GM12878 (cell line): ENCODE data around the gene SEPTIN10. TPM values are rescaled to one million over a fixed set of nuclear protein-coding genes. Genes with fewer than 3 reads are reported as not detected.

Experiments
- ATF7 ChIP-seq: fragments of 450-650 bp; IDR thresholded peaks from 2 replicates; pipeline ENCODE4 v1.6.1; 2016; ENCODE audit warnings: low read depth, mild to moderate bottlenecking
- BCLAF1 ChIP-seq: fragments of 450-650 bp; IDR thresholded peaks from 2 replicates; pipeline ENCODE4 v1.6.1; 2017; ENCODE audit warnings: antibody characterized with exemption, mild to moderate bottlenecking, moderate library complexity
- CBFB ChIP-seq: IDR thresholded peaks from 2 replicates; pipeline ENCODE4 v1.6.1; 2016; ENCODE audit warnings: antibody characterized with exemption, low read depth
- E2F8 ChIP-seq: fragments of 450-650 bp; IDR thresholded peaks from 2 replicates; pipeline ENCODE4 v1.6.1; 2018; ENCODE audit warnings: mild to moderate bottlenecking, low read depth, moderate library complexity; ENCODE audit not compliant: partially characterized antibody
- IKZF1 ChIP-seq: fragments of 450-650 bp; conservative IDR thresholded peaks from 2 replicates; pipeline ENCODE4 v1.6.1; 2017; ENCODE audit warnings: antibody characterized with exemption, mild to moderate bottlenecking
- IKZF2 ChIP-seq, 2 experiments: fragments of 450-650 bp; IDR thresholded peaks; 2 replicates each; pipeline ENCODE4 v1.6.1; 2017; ENCODE audit warnings: mild to moderate bottlenecking in 2 of 2, moderate library complexity in 2 of 2
- LARP7 ChIP-seq: fragments of 450-650 bp; IDR thresholded peaks from 2 replicates; pipeline ENCODE4 v1.6.1; 2017; ENCODE audit warnings: mild to moderate bottlenecking
- MEF2B ChIP-seq: fragments of 450-650 bp; IDR thresholded peaks from 2 replicates; pipeline ENCODE4 v1.6.1; 2018; ENCODE audit warnings: mild to moderate bottlenecking, moderate library complexity; ENCODE audit not compliant: partially characterized antibody, poor library complexity, severe bottlenecking
- NFYB ChIP-seq: IDR thresholded peaks from 2 replicates; pipeline ENCODE4 v1.6.1; 2011; ENCODE audit warnings: low read depth, mild to moderate bottlenecking, low read length, improper control_type of control experiment, moderate library complexity; ENCODE audit not compliant: insufficient read depth
- NKRF ChIP-seq: fragments of 450-650 bp; conservative IDR thresholded peaks from 2 replicates; pipeline ENCODE4 v1.6.1; 2017; ENCODE audit warnings: mild to moderate bottlenecking, moderate library complexity
- PKNOX1 ChIP-seq: fragments of 450-650 bp; IDR thresholded peaks from 2 replicates; pipeline ENCODE4 v1.6.1; 2016; ENCODE audit warnings: mild to moderate bottlenecking
- PML ChIP-seq: IDR thresholded peaks from 2 replicates; pipeline ENCODE4 v1.6.1; 2012; ENCODE audit warnings: low read length, inconsistent platforms
- POU2F2 ChIP-seq: IDR thresholded peaks from 3 replicates; pipeline ENCODE4 v1.6.1; 2011; ENCODE audit warnings: low read depth, mild to moderate bottlenecking, low read length, borderline replicate concordance
- RELB ChIP-seq: fragments of 450-650 bp; IDR thresholded peaks from 2 replicates; pipeline ENCODE4 v1.6.1; 2017; ENCODE audit warnings: low read depth, mild to moderate bottlenecking, moderate library complexity
- RUNX3 ChIP-seq: IDR thresholded peaks from 2 replicates; pipeline ENCODE4 v1.6.1; 2012; ENCODE audit warnings: low read length, inconsistent platforms
- SPI1 ChIP-seq: IDR thresholded peaks from 2 replicates; pipeline ENCODE4 v1.6.1; 2011; ENCODE audit warnings: low read depth, mild to moderate bottlenecking, low read length, moderate library complexity, borderline replicate concordance; ENCODE audit not compliant: insufficient read depth
- SUZ12 ChIP-seq: fragments of 200-600 bp; sonication (generic); IDR thresholded peaks from one replicate; pipeline ENCODE4 v1.6.1; 2018; ENCODE audit warnings: antibody characterized with exemption, mild to moderate bottlenecking; ENCODE audit not compliant: unreplicated experiment
- ZNF384 ChIP-seq: IDR thresholded peaks from 2 replicates; pipeline ENCODE4 v1.6.1; 2012; ENCODE audit warnings: low read depth, mild to moderate bottlenecking, low read length, improper control_type of control experiment, borderline replicate concordance
- polyA plus RNA-seq, 11 experiments: library from polyadenylated mRNA; depleted of rRNA in 4 of 11; unstranded in 6 of 11; stranded (reverse) in 5 of 11; fragments of >200 nt; fragmentation: Nextera tagmentation in 4 of 11; fragmentation: Illumina TruSeq in 1 of 11; extraction: Ambion mirVana in 4 of 11; extraction: Trizol in 1 of 11; gene quantifications; 1 replicate in 1 of 11; 2 replicates in 10 of 11; pipeline versions ENCODE4 v1.2.1 to v1.2.3, GENCODE V29; 2011 to 2016; ENCODE audit warnings: inconsistent platforms in 2 of 11, missing spikeins in 2 of 11, low read depth in 1 of 11
- total RNA-seq, 4 experiments: library from RNA; depleted of rRNA in 3 of 4; stranded (reverse); fragments of >200 nt in 3 of 4; fragmentation: Illumina TruSeq in 1 of 4; extraction: Trizol in 1 of 4; gene quantifications; 2 replicates each; pipeline versions ENCODE4 v1.2.1 to v1.2.3, GENCODE V29; 2013 to 2021

The SEPTIN10 gene
- total and polyA plus RNA-seq, 10 of the 15 experiments (the other 5 are each of a cell fraction or from before 2014, with no cell fraction given): 20.2 to 132 (median 62.7) TPM

GRCh38 chr2:109644571-109645275, 31.0 kb upstream of the SEPTIN10 start (continued):
- TF ChIP-seq E2F8: no peak
- no peak for TF ChIP-seq ATF7
- TF ChIP-seq POU2F2: no peak
- no peak for TF ChIP-seq PML
- 0 out of 2 replicates have a peak, but pooled peaks have one; percentile 14 for TF ChIP-seq RUNX3
- peak; percentile 84; the same call in 1 of the 2 replicates for TF ChIP-seq SPI1
- TF ChIP-seq PKNOX1: peak; percentile 33; the same call in 1 of the 2 replicates
- TF ChIP-seq IKZF1: 0 out of 2 replicates have a peak, but pooled peaks have one; percentile 35
- no peak for TF ChIP-seq CBFB
- no peak for TF ChIP-seq LARP7
- no peak for TF ChIP-seq ZNF384
- TF ChIP-seq BCLAF1: no peak
- no peak for TF ChIP-seq NKRF
- no peak for TF ChIP-seq NFYB
- peak; percentile 48; the same call in 1 of the 2 replicates for TF ChIP-seq RELB
- peak in 1 of 2 experiments; percentile 24; a peak in 2 of 4 replicates for TF ChIP-seq IKZF2 (IDR thresholded peaks at IDR 0.05)
- peak; percentile 93 for TF ChIP-seq MEF2B
- TF ChIP-seq SUZ12: no peak
